PFSK-1 (cell line): ENCODE results near the gene CSGALNACT2.

Source experiments
- POLR2AphosphoS5 ChIP-seq: IDR thresholded peaks from 2 replicates; pipeline ENCODE4 v1.6.1; 2012; ENCODE audit warnings: low read depth, mild to moderate bottlenecking, control low read depth, low read length, moderate library complexity
- SIN3A ChIP-seq: IDR thresholded peaks from 2 replicates; pipeline ENCODE4 v1.6.1; 2012; ENCODE audit warnings: mild to moderate bottlenecking, low read length, moderate library complexity, borderline replicate concordance; ENCODE audit not compliant: insufficient read depth
- TAF1 ChIP-seq: IDR thresholded peaks from 2 replicates; pipeline ENCODE4 v1.6.1; 2012; ENCODE audit warnings: low read length, control low read depth, borderline replicate concordance; ENCODE audit not compliant: insufficient read depth
- TF ChIP-seq, protein P1 (sequence below), 2 experiments: IDR thresholded peaks; 2 replicates each; pipeline versions ENCODE4 v1.6.1 to v1.8.0; 2011 to 2012; ENCODE audit warnings: low read depth in 2 of 2, low read length in 2 of 2, control low read depth in 1 of 2, inconsistent platforms in 1 of 2, mild to moderate bottlenecking in 1 of 2, moderate library complexity in 1 of 2; ENCODE audit not compliant: insufficient read depth in 1 of 2

GRCh38 chr10:43105956-43106229 lies 32.4 kb upstream of the CSGALNACT2 start:
- TF ChIP-seq TAF1 = no peak
- TF ChIP-seq SIN3A = no peak
- TF ChIP-seq POLR2AphosphoS5 = no peak
- TF ChIP-seq, protein P1, sequence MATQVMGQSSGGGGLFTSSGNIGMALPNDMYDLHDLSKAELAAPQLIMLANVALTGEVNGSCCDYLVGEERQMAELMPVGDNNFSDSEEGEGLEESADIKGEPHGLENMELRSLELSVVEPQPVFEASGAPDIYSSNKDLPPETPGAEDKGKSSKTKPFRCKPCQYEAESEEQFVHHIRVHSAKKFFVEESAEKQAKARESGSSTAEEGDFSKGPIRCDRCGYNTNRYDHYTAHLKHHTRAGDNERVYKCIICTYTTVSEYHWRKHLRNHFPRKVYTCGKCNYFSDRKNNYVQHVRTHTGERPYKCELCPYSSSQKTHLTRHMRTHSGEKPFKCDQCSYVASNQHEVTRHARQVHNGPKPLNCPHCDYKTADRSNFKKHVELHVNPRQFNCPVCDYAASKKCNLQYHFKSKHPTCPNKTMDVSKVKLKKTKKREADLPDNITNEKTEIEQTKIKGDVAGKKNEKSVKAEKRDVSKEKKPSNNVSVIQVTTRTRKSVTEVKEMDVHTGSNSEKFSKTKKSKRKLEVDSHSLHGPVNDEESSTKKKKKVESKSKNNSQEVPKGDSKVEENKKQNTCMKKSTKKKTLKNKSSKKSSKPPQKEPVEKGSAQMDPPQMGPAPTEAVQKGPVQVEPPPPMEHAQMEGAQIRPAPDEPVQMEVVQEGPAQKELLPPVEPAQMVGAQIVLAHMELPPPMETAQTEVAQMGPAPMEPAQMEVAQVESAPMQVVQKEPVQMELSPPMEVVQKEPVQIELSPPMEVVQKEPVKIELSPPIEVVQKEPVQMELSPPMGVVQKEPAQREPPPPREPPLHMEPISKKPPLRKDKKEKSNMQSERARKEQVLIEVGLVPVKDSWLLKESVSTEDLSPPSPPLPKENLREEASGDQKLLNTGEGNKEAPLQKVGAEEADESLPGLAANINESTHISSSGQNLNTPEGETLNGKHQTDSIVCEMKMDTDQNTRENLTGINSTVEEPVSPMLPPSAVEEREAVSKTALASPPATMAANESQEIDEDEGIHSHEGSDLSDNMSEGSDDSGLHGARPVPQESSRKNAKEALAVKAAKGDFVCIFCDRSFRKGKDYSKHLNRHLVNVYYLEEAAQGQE (IDR thresholded peaks at IDR 0.05; ENCODE audit: insufficient read depth in 1 of 2, low read depth in 2 of 2, low read length in 2 of 2) = no peak
